Measurements from ENCODE around the gene NEK2.

DNA sequence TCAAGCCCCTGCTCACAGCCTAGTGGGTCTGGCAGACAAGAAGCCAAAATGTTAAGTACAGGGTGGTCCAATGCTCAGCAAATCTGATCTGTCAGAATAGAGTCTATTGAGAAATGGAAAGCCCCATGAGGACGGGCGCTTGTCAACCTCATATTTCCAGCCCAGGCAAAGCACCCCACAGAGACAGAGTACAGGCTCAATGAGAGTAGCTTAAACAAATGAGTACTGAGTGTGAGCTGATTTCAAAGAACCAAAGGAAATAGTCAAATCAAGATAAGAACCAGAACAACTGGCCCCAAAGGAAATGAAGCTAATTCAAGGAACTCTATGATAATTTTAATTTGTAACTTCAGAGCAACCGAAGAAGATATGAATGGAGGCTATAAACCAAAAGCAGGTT lies 51.9 kb downstream of the NEK2 start:
- no peak for TF ChIP-seq GATA2 (IDR thresholded peaks at IDR 0.05; ENCODE audit: low read depth, low read length)
- TF ChIP-seq GATA3 (IDR thresholded peaks at IDR 0.05; ENCODE audit: low read depth, low read length): no peak
